ENCODE results near the gene WDR55. TPM values are rescaled to one million over a fixed set of nuclear protein-coding genes. Genes with fewer than 3 reads are reported as not detected.
A peak's percentile ranks its signal among the peaks of the same experiment; 100 is the strongest.
"Not testable (repeated sequence)": the region's sequence is repeated elsewhere in the genome, so short reads cannot be mapped to it uniquely, and the experiment has no call there.

WDR55 gene
- total RNA-seq, 1 donor from 2014 or later, result 36.9 TPM

DNA sequence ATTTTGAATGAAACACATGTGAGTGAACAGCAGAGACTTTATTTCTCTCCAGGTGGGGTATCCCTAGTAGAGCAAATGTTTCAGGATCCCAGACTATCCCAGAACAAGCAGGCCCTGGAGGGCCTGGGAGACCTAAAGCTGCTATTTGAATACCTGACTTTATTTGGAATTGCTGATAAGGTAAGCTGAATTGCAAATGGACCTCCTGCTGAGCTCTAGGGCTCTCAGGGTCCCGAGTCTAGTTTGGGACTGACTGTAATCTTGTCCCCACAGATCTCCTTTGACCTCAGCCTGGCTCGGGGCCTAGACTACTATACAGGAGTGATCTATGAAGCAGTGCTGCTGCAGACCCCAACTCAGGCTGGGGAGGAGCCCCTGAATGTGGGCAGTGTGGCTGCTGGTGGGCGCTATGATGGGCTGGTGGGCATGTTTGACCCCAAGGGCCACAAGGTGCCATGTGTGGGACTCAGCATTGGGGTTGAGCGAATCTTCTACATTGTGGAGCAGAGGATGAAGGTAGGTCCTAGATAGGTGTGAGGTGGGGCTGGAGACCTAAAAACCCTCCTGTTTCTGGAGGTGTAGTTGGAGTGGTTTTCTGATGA, 32.3 kb downstream of the WDR55 start:
- H3K9me3 Mint-ChIP-seq, result no peaks in the 10 kb centered on the region
- no peaks in the 10 kb centered on the region for H3K27me3 Mint-ChIP-seq
- POLR2A ChIA-PET, result interaction anchor here (0.6 to 1.0 kb wide), 3 partner anchors 14 to 933 kb away, joined by 3 to 12 read pairs (median 3); partner anchors contain the start of gene ANKHD1
- intact Hi-C loops (cut with micrococcal nuclease), result no loop called here
- H3K4me3 Mint-ChIP-seq, result no peak overlapping the region
- ATAC-seq (ENCODE audit: low read depth), result no peak
- CTCF ChIA-PET, result no interaction called here
- TF ChIP-seq CTCF (IDR thresholded peaks at IDR 0.05), result no peak
- no peak overlapping the region for H3K27ac Mint-ChIP-seq
- no peak for DNase-seq
- peaks cover 75% of the 10 kb centered on the region for H3K36me3 Mint-ChIP-seq (ENCODE audit: low read depth)
- H3K4me1 Mint-ChIP-seq, result peaks cover 31% of the 10 kb centered on the region

- Mint-ChIP-seq H3K27ac (peak within 1 kb of the TSS; percentile 92), H3K27me3 (no peaks in the 10 kb centered on the region), H3K9me3 (no peaks in the 10 kb centered on the region), H3K4me3 (peak within 1 kb of the TSS; percentile 98), H3K36me3 (ENCODE audit: low read depth) (peaks cover 87% of the 10 kb centered on the region), H3K4me1 (peaks cover 25% of the 10 kb centered on the region)
- ChIA-PET CTCF (interaction anchor here (0.8 to 1.7 kb wide), 3 partner anchors 9 to 461 kb away, joined by 3 to 5 read pairs (median 3); partner anchors contain the start of genes HARS1 and HARS2), POLR2A (interaction anchor here (0.5 to 2.1 kb wide), 14 partner anchors 9 to 620 kb away, joined by 3 to 32 read pairs (median 6); partner anchors contain the start of genes ANKHD1, HARS1, HARS2 and IK)
- DNase-seq (peak; percentile 77), ATAC-seq (ENCODE audit: low read depth) (peak; percentile 100)
- no peak for TF ChIP-seq CTCF (IDR thresholded peaks at IDR 0.05)
- intact Hi-C loops (cut with micrococcal nuclease), result loop anchor here (1.0 to 2.0 kb wide), 4 partner anchors 9 to 299 kb away; partner anchors contain the start of genes ANKHD1, HARS1, HARS2 and WDR55
Observed at GRCh38 chr5:140700177-140701144, 35.8 kb downstream of the WDR55 start, which contains the start of gene ZMAT2. ZMAT2 (plus strand) TSS chr5:140700447; CDS start chr5:140700461, 14 bp downstream.

DNA sequence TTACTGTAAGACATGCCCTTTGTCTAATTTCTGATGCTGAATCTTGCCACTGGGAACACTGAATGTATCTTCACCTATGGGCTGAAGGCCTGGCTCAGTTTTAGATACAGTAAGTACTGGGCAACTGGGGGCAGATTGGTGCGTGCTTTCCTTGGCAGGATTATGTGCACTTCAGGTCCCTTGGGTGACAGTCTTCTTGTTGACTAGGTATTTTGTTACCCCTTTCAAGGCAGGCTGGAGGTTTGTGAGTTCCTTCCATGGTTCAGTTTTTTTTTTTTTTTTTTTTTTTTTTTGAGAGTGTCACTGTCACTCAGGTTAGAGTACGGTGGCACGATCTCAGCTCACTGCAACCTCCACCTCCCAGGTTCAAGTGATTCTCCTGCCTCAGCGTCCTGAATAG, 43.1 kb downstream of the WDR55 start:
- intact Hi-C loops (cut with micrococcal nuclease), result no loop called here
- Mint-ChIP-seq H3K36me3 (ENCODE audit: low read depth) (peaks cover 50% of the 10 kb centered on the region), H3K9me3 (no peaks in the 10 kb centered on the region), H3K27me3 (peaks cover 3% of the 10 kb centered on the region), H3K4me1 (peaks cover 18% of the 10 kb centered on the region), H3K4me3 (no peak overlapping the region), H3K27ac (no peak overlapping the region)
- no peak for DNase-seq
- no peak for TF ChIP-seq CTCF (IDR thresholded peaks at IDR 0.05)
- POLR2A ChIA-PET, result interaction anchor here (0.7 kb wide), 2 partner anchors 10 to 60 kb away, joined by 3 to 4 read pairs; partner anchors contain the start of gene IK
- CTCF ChIA-PET, result no interaction called here
- no peak for ATAC-seq (ENCODE audit: low read depth)

DNA sequence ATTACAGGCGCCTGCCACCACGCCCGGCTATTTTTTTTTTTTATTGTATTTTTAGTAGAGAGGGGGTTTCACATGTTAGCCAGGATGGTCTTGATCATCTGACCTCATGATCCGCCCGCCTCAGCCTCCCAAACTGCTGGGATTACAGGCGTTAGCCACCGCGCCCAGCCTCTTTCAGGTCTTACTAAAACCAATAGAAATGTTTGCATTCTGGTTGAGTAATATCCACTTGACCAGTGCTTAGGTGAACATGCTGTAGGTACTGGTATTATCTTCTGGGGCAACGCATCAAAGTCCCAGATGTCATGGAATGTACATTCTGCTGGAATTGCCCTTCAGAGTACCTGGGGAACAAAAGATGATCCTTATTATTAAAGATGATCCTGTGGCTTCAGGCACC, 44.1 kb downstream of the WDR55 start:
- H3K27ac Mint-ChIP-seq; ATAC-seq (ENCODE audit: low read depth); H3K27me3 Mint-ChIP-seq; DNase-seq; H3K9me3 Mint-ChIP-seq; intact Hi-C loops (cut with micrococcal nuclease); H3K4me3 Mint-ChIP-seq; CTCF ChIA-PET: not testable (repeated sequence)
- H3K36me3 Mint-ChIP-seq (ENCODE audit: low read depth), result peaks cover 40% of the 10 kb centered on the region
- POLR2A ChIA-PET, result interaction anchor here (3.1 kb wide), 1 partner anchor 18 kb away, joined by 23 read pairs; the partner anchor contains the start of genes HARS1 and HARS2
- peaks cover 18% of the 10 kb centered on the region for H3K4me1 Mint-ChIP-seq

DNA sequence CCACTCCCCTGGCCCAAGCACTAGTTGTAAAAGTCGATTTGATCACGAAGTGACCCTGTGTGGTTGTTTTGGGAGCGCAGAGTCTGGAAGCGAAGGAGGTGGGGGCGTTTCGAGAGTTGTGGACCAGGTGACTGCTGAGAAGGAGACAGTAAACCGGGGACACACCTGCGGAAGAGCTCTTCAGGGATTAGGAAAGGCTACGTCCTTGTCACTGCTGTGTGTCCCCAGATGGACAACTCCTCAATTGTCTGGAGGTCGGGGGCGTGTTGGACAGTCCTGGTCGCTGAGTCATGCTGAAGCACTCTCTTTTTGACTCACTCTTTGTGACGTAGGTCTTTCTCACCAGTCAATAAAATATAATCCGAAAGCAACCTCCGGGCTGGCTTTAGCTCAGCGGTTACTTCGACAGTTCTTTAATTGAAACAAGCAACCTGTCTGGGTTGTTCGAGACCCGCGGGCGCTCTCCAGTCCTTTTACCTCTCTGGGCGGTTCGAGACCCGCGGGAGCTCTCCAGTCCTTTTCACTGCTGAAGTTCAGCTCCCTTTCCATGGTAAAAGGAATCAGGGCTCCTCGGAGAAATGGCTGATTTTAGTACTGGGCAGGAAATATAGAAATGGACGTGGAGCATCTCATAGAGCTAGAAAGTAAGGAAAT, 46.3 kb downstream of the WDR55 start:
- Mint-ChIP-seq H3K9me3 (no peaks in the 10 kb centered on the region), H3K4me3 (peak overlapping the region; percentile 93)
- CTCF ChIA-PET, result interaction anchor here (0.7 to 1.2 kb wide), 3 partner anchors 11 to 310 kb away, joined by 3 to 4 read pairs (median 3); partner anchors contain the start of genes ANKHD1, IK, NDUFA2 and ZMAT2

More for the DNA sequence above, 46.3 kb downstream of the WDR55 start:
- DNase-seq (peak; percentile 60), ATAC-seq (ENCODE audit: low read depth) (peak; percentile 85)
- intact Hi-C loops (cut with micrococcal nuclease), result loop anchor here (1.0 to 10.0 kb wide), 13 partner anchors 11 to 866 kb away; partner anchors contain the start of genes ANKHD1, APBB3, CYSTM1 and EIF4EBP3
- peaks cover 18% of the 10 kb centered on the region for H3K4me1 Mint-ChIP-seq
- H3K36me3 Mint-ChIP-seq (ENCODE audit: low read depth), result peaks cover 23% of the 10 kb centered on the region
- POLR2A ChIA-PET, result interaction anchor here (0.6 to 3.1 kb wide), 16 partner anchors 8 to 933 kb away, joined by 3 to 28 read pairs (median 4); partner anchors contain the start of genes ANKHD1, EIF4EBP3, HARS1 and HARS2
- H3K27me3 Mint-ChIP-seq, result peaks cover 3% of the 10 kb centered on the region
- no peak for TF ChIP-seq CTCF (IDR thresholded peaks at IDR 0.05)
- H3K27ac Mint-ChIP-seq, result peak overlapping the region; percentile 90
